Measurements from ENCODE around the gene HEG1. TPM values are rescaled to one million over a fixed set of nuclear protein-coding genes. Genes with fewer than 3 reads are reported as not detected.

The HEG1 gene
- total and polyA plus RNA-seq, 2 of the 8 experiments (the other 6 are each of a cell fraction or from before 2014, with no cell fraction given), result 5.3 to 9.7 TPM

DNA sequence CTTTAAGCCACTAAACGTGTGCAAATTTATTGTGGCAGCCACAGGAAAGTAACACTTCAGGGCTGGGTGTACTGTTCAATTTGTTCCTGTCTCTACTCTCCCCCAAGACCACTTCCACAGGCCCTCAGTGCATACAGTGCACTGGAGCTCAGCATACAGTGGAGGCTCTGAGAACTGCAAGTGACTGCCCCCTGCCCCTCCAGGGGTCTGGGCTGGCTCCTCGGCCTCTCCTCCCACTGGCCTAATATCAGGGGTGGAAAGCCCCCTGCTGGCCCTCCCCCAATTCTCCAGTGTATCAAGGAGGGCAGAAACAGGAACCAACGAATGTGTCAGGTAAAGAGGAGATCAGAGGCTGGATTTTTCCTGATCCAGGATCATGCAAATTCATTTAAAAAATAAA, 19.9 kb upstream of the HEG1 start:
- Histone ChIP-seq H3K9me3 (ENCODE audit: insufficient read depth in 2 of 2, low read depth in 1 of 2, low read length in 1 of 2) (no peaks in the 10 kb centered on the region), H3K18ac (ENCODE audit: extremely low read depth, low read length) (peak overlapping the region; percentile 4; the same call in 1 of the 2 replicates), H4K20me1 (replicated peaks in 1 of 2; ENCODE audit: control insufficient read depth in 1 of 2, insufficient read depth in 2 of 2, low read length in 2 of 2) (no peaks in the 10 kb centered on the region), H3K14ac (ENCODE audit: insufficient read length) (no peak overlapping the region), H3K4me3 (ENCODE audit: extremely low read depth in 1 of 4, insufficient read depth in 2 of 4, low read depth in 3 of 4, low read length in 4 of 4) (no peak overlapping the region), H3K4ac (replicated peaks; ENCODE audit: insufficient read length, low read depth, low read length) (no peak overlapping the region), H3K27ac (ENCODE audit: low read depth, low read length) (no peak overlapping the region), H3K23me2 (ENCODE audit: low read depth, low read length) (no peaks in the 10 kb centered on the region; the same call in 1 of the 2 replicates), H4K91ac (replicated peaks; ENCODE audit: insufficient read length, low read length) (no peak overlapping the region), H3K27me3 (replicated peaks in 1 of 4; ENCODE audit: control insufficient read depth in 3 of 4, extremely low read depth in 1 of 4, insufficient read depth in 3 of 4, low read length in 3 of 4) (no peaks in the 10 kb centered on the region), H2AFZ (ENCODE audit: low read length) (no peak overlapping the region), H3K4me1 (replicated peaks in 1 of 4; ENCODE audit: control insufficient read depth in 3 of 4, insufficient read depth in 4 of 4, low read length in 3 of 4) (peaks cover 0 to 6% (median 3%) of the 10 kb centered on the region in 4 experiments; a peak in 5 of 7 replicates), H3K56ac (replicated peaks; ENCODE audit: insufficient read length, low read depth, low read length) (no peak overlapping the region), H2BK120ac (replicated peaks; ENCODE audit: low read depth, low read length) (no peak overlapping the region), H2AK5ac (ENCODE audit: low read depth, low read length) (no peak overlapping the region), H3K9ac (replicated peaks in 1 of 4; ENCODE audit: extremely low read depth in 1 of 4, low read depth in 3 of 4, low read length in 3 of 4) (no peak overlapping the region), H3K79me2 (ENCODE audit: control insufficient read depth in 1 of 2, insufficient read depth in 2 of 2, low read length in 2 of 2) (no peaks in the 10 kb centered on the region), H4K5ac (ENCODE audit: insufficient read length, low read depth, low read length) (no peak overlapping the region), H4K8ac (ENCODE audit: extremely low read depth, insufficient read depth, low read length) (no peak overlapping the region), H3K23ac (ENCODE audit: insufficient read length) (no peak overlapping the region), H3K4me2 (ENCODE audit: insufficient read depth in 1 of 2, low read depth in 2 of 2, low read length in 2 of 2) (no peak overlapping the region), H3K79me1 (ENCODE audit: low read depth, low read length) (no peaks in the 10 kb centered on the region), H2BK5ac (ENCODE audit: low read depth, low read length) (0 out of 2 replicates have a peak overlapping the region, but pooled peaks have one; percentile 39), H2BK12ac (ENCODE audit: low read depth, low read length) (no peak overlapping the region), H2BK20ac (ENCODE audit: low read length) (no peak overlapping the region), H3K36me3 (ENCODE audit: control insufficient read depth in 2 of 4, insufficient read depth in 4 of 4, low read length in 3 of 4) (peaks cover 0 to 2% (median under 1%) of the 10 kb centered on the region in 4 experiments; a peak in 3 of 8 replicates), H2BK15ac (ENCODE audit: low read length) (no peak overlapping the region)
- POLR2A ChIA-PET (ENCODE audit: partially characterized antibody), result interaction anchor here (1.0 to 1.3 kb wide), 2 partner anchors 18 to 23 kb away, joined by 3 to 5 read pairs; no protein-coding TSS in a partner anchor
- FAIRE-seq (no peak), DNase-seq (ENCODE audit: low read depth in 1 of 2, low spot score in 2 of 2) (peak in 1 of 2 experiments; percentile 48)
- TF ChIP-seq ASH2L (IDR thresholded peaks at IDR 0.05; ENCODE audit: low read length) (no peak), RAD21 (IDR thresholded peaks at IDR 0.05 in 1 of 2, conservative IDR thresholded peaks at IDR 0.05 in 1 of 2; ENCODE audit: low read depth in 2 of 2, low read length in 2 of 2) (peak; percentile 12 to 33; a peak in 2 of 4 replicates)
- TF ChIP-seq, protein P1, sequence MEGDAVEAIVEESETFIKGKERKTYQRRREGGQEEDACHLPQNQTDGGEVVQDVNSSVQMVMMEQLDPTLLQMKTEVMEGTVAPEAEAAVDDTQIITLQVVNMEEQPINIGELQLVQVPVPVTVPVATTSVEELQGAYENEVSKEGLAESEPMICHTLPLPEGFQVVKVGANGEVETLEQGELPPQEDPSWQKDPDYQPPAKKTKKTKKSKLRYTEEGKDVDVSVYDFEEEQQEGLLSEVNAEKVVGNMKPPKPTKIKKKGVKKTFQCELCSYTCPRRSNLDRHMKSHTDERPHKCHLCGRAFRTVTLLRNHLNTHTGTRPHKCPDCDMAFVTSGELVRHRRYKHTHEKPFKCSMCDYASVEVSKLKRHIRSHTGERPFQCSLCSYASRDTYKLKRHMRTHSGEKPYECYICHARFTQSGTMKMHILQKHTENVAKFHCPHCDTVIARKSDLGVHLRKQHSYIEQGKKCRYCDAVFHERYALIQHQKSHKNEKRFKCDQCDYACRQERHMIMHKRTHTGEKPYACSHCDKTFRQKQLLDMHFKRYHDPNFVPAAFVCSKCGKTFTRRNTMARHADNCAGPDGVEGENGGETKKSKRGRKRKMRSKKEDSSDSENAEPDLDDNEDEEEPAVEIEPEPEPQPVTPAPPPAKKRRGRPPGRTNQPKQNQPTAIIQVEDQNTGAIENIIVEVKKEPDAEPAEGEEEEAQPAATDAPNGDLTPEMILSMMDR (IDR thresholded peaks at IDR 0.05; ENCODE audit: control extremely low read depth in 1 of 3, insufficient read depth in 1 of 3, low read depth in 1 of 3, low read length in 3 of 3), result peak in 2 of 3 experiments; percentile 17 to 27; a peak in 2 of 4 replicates
- CTCF ChIA-PET (ENCODE audit: partially characterized antibody), result interaction anchor here (0.6 to 2.5 kb wide), 12 partner anchors 9 to 302 kb away, joined by 3 to 10 read pairs (median 4); no protein-coding TSS in a partner anchor
- 72% methylated on average over 3 of the region's 3 CpGs; no CpG with 5 or more reads in 1 of the 2 experiments for WGBS, 2 experiments (ENCODE audit: extremely low coverage in 1 of 2, insufficient coverage in 1 of 2, insufficient read length in 1 of 2, insufficient replicate concordance in 2 of 2, low coverage in 1 of 2, low lambda C conversion rate in 2 of 2, missing lambda C conversion rate in 1 of 2)

Measured in H1 (cell line).